AG09319 (cell line): ENCODE measurements around the gene LGALSL.

Experiments
- DNase-seq: peaks from one replicate; pipeline ENCODE4 v3.0.0-alpha.2; 2010; ENCODE audit warnings: low read depth; ENCODE audit errors: extremely low read depth
- CTCF ChIP-seq: IDR thresholded peaks from 2 replicates; pipeline ENCODE4 v1.5.1; 2011; ENCODE audit warnings: low read depth, mild to moderate bottlenecking, inconsistent platforms, low read length, moderate library complexity

The LGALSL gene

GRCh38 chr2:64472881-64473280 lies 18.9 kb downstream of the LGALSL start:
- no peak for DNase-seq
- no peak for TF ChIP-seq CTCF

- no peak for DNase-seq
- TF ChIP-seq CTCF, result no peak
Observed at GRCh38 chr2:64474121-64474571, 20.2 kb downstream of the LGALSL start.

GRCh38 chr2:64474636-64475035 lies 20.7 kb downstream of the LGALSL start:
- TF ChIP-seq CTCF, result no peak
- DNase-seq, result no peak

- TF ChIP-seq CTCF, result no peak
- no peak for DNase-seq
Observed at GRCh38 chr2:64477037-64477436, 23.1 kb downstream of the LGALSL start.

- DNase-seq, result no peak
- TF ChIP-seq CTCF, result no peak
Observed at GRCh38 chr2:64477979-64478378, 24.0 kb downstream of the LGALSL start.

GRCh38 chr2:64478502-64479230 lies 24.7 kb downstream of the LGALSL start:
- no peak for DNase-seq
- no peak for TF ChIP-seq CTCF

- no peak for DNase-seq
- no peak for TF ChIP-seq CTCF
Observed at GRCh38 chr2:64479259-64480117, 25.5 kb downstream of the LGALSL start.
